H1 (cell line): Measurements from ENCODE around the gene CERS5. TPM values are rescaled to one million over a fixed set of nuclear protein-coding genes. Genes with fewer than 3 reads are reported as not detected.

ENCODE experiments used
- CTCF ChIA-PET: fragments of 300-600 bp; sonication (Branson Sonifier 250); formaldehyde crosslinking; loops from one replicate; lab custom pipeline; 2021; ENCODE audit not compliant: partially characterized antibody; lab: Charles Lee
- POLR2A ChIA-PET: fragments of 300-600 bp; sonication (Branson Sonifier 250); formaldehyde crosslinking; loops from one replicate; lab custom pipeline; 2021; ENCODE audit warnings: inconsistent platforms; ENCODE audit not compliant: partially characterized antibody; lab: Charles Lee
- DNase-seq, 2 experiments: peaks; one replicate each; pipeline versions ENCODE4 v3.0.0 to v3.0.0-alpha.2; 2010 to 2022; ENCODE audit warnings: low spot score in 2 of 2, low read depth in 1 of 2, mixed read lengths in 1 of 2
- FAIRE-seq: peaks from 2 replicates; lab custom pipeline; 2011; peaks lifted over from hg19 to GRCh38; lab: Jason Lieb, UNC
- H2AFZ ChIP-seq: 2 replicates; pipeline ENCODE4 v1.8.1; 2012; ENCODE audit warnings: low read length, inconsistent platforms
- H2AK5ac ChIP-seq: 2 replicates; pipeline ENCODE4 v1.6.1; 2013; ENCODE audit warnings: low read depth, low read length
- H2BK120ac ChIP-seq: replicated peaks from 2 replicates; pipeline ENCODE3; 2013; ENCODE audit warnings: low read depth, low read length, inconsistent platforms
- H2BK12ac ChIP-seq: 2 replicates; pipeline ENCODE4 v1.6.1; 2013; ENCODE audit warnings: low read depth, low read length
- H2BK15ac ChIP-seq: 2 replicates; pipeline ENCODE4 v1.6.1; 2013; ENCODE audit warnings: low read length
- H2BK20ac ChIP-seq: 2 replicates; pipeline ENCODE4 v1.6.1; 2013; ENCODE audit warnings: low read length
- H2BK5ac ChIP-seq: 2 replicates; pipeline ENCODE4 v1.6.1; 2013; ENCODE audit warnings: low read depth, low read length
- H3K14ac ChIP-seq: 2 replicates; pipeline ENCODE4 v1.6.1; 2013; ENCODE audit warnings: inconsistent platforms; ENCODE audit not compliant: insufficient read length
- H3K18ac ChIP-seq: 2 replicates; pipeline ENCODE4 v1.6.1; 2013; ENCODE audit warnings: low read length; ENCODE audit errors: extremely low read depth
- H3K23ac ChIP-seq: 2 replicates; pipeline ENCODE4 v1.6.1; 2013; ENCODE audit warnings: inconsistent platforms; ENCODE audit not compliant: insufficient read length
- H3K23me2 ChIP-seq: 2 replicates; pipeline ENCODE4 v1.6.1; 2013; ENCODE audit warnings: low read depth, low read length
- H3K27ac ChIP-seq: 2 replicates; pipeline ENCODE4 v1.6.1; 2011; ENCODE audit warnings: low read depth, low read length, inconsistent platforms
- H3K27me3 ChIP-seq, 4 experiments: replicated peaks in 1 of 4; 1 replicate in 1 of 4; 2 replicates in 3 of 4; pipeline versions ENCODE4 v1.6.1 to v1.8.1; 2011 to 2013; ENCODE audit warnings: low read length in 3 of 4, mild to moderate bottlenecking in 3 of 4, inconsistent platforms in 2 of 4, mixed read lengths in 2 of 4, moderate library complexity in 1 of 4; ENCODE audit not compliant: control insufficient read depth in 3 of 4, insufficient read depth in 3 of 4; ENCODE audit errors: extremely low read depth in 1 of 4
- H3K36me3 ChIP-seq, 4 experiments: 2 replicates each; pipeline versions ENCODE4 v1.6.1 to v1.8.1; 2011 to 2013; ENCODE audit warnings: mild to moderate bottlenecking in 4 of 4, low read length in 3 of 4, moderate library complexity in 2 of 4, control low read depth in 1 of 4, inconsistent platforms in 1 of 4; ENCODE audit not compliant: insufficient read depth in 4 of 4, control insufficient read depth in 2 of 4
- H3K4ac ChIP-seq: replicated peaks from 2 replicates; pipeline ENCODE3; 2013; ENCODE audit warnings: low read length, low read depth, mixed read lengths, inconsistent platforms; ENCODE audit not compliant: insufficient read length
- H3K4me1 ChIP-seq, 4 experiments: replicated peaks in 1 of 4; 1 replicate in 1 of 4; 2 replicates in 3 of 4; pipeline versions ENCODE4 v1.6.1 to v1.8.1; 2011 to 2013; ENCODE audit warnings: low read length in 3 of 4, inconsistent platforms in 2 of 4, mixed read lengths in 1 of 4; ENCODE audit not compliant: insufficient read depth in 4 of 4, control insufficient read depth in 3 of 4
- H3K4me2 ChIP-seq, 2 experiments: 2 replicates each; pipeline versions ENCODE4 v1.6.1 to v1.8.1; 2011 to 2013; ENCODE audit warnings: low read depth in 2 of 2, low read length in 2 of 2, control low read depth in 1 of 2, inconsistent platforms in 1 of 2, mild to moderate bottlenecking in 1 of 2; ENCODE audit not compliant: insufficient read depth in 1 of 2
- H3K4me3 ChIP-seq, 4 experiments: fragments of 200-600, 300-600 bp in 1 of 4; sonication (generic), shearing (Covaris generic), sonication (Bioruptor Twin) in 1 of 4; 2 replicates each; pipeline versions ENCODE4 v1.5.1 to v1.8.1; 2011 to 2016; ENCODE audit warnings: low read length in 4 of 4, low read depth in 3 of 4, control low read depth in 2 of 4, inconsistent platforms in 2 of 4, mild to moderate bottlenecking in 2 of 4, mixed read lengths in 1 of 4, moderate library complexity in 1 of 4; ENCODE audit not compliant: insufficient read depth in 2 of 4; ENCODE audit errors: extremely low read depth in 1 of 4
- H3K56ac ChIP-seq: replicated peaks from 2 replicates; pipeline ENCODE3; 2013; ENCODE audit warnings: low read depth, mild to moderate bottlenecking, mixed read lengths, low read length, inconsistent platforms; ENCODE audit not compliant: insufficient read length
- H3K79me1 ChIP-seq: 2 replicates; pipeline ENCODE4 v1.6.1; 2013; ENCODE audit warnings: low read depth, low read length, control low read depth
- H3K79me2 ChIP-seq, 2 experiments: 2 replicates each; pipeline versions ENCODE4 v1.6.1 to v1.8.1; 2012 to 2013; ENCODE audit warnings: low read length in 2 of 2, mild to moderate bottlenecking in 2 of 2, inconsistent platforms in 1 of 2; ENCODE audit not compliant: insufficient read depth in 2 of 2, control insufficient read depth in 1 of 2
- H3K9ac ChIP-seq, 4 experiments: replicated peaks in 1 of 4; 1 replicate in 1 of 4; 2 replicates in 3 of 4; pipeline versions ENCODE4 v1.6.1 to v1.8.1; 2011 to 2013; ENCODE audit warnings: low read depth in 3 of 4, low read length in 3 of 4, control low read depth in 2 of 4, mild to moderate bottlenecking in 2 of 4, moderate library complexity in 2 of 4, inconsistent platforms in 1 of 4; ENCODE audit errors: extremely low read depth in 1 of 4
- H3K9me3 ChIP-seq, 2 experiments: 2 replicates each; pipeline versions ENCODE4 v1.6.1 to v1.8.1; 2012 to 2013; ENCODE audit warnings: mild to moderate bottlenecking in 2 of 2, moderate library complexity in 2 of 2, control low read depth in 1 of 2, inconsistent platforms in 1 of 2, low read depth in 1 of 2, low read length in 1 of 2, mixed read lengths in 1 of 2; ENCODE audit not compliant: insufficient read depth in 2 of 2
- H4K20me1 ChIP-seq, 2 experiments: replicated peaks in 1 of 2; 2 replicates each; pipeline versions ENCODE3 to v1.8.1; 2011 to 2013; ENCODE audit warnings: inconsistent platforms in 2 of 2, low read length in 2 of 2, mild to moderate bottlenecking in 1 of 2; ENCODE audit not compliant: insufficient read depth in 2 of 2, control insufficient read depth in 1 of 2
- H4K5ac ChIP-seq: 2 replicates; pipeline ENCODE4 v1.6.1; 2013; ENCODE audit warnings: low read length, low read depth, mixed read lengths, inconsistent platforms; ENCODE audit not compliant: insufficient read length
- H4K8ac ChIP-seq: 2 replicates; pipeline ENCODE4 v1.8.0; 2013; ENCODE audit warnings: mild to moderate bottlenecking, moderate library complexity, low read length, inconsistent platforms; ENCODE audit not compliant: insufficient read depth; ENCODE audit errors: extremely low read depth
- H4K91ac ChIP-seq: replicated peaks from 2 replicates; pipeline ENCODE3; 2013; ENCODE audit warnings: low read length, mixed read lengths, inconsistent platforms; ENCODE audit not compliant: insufficient read length
- CEBPB ChIP-seq: IDR thresholded peaks from 2 replicates; pipeline ENCODE4 v1.6.1; 2012; ENCODE audit warnings: low read depth, low read length
- CHD2 ChIP-seq: IDR thresholded peaks from 2 replicates; pipeline ENCODE4 v1.6.1; 2012; ENCODE audit warnings: low read length, improper control_type of control experiment
- WGBS, 2 experiments: shearing (Covaris generic) in 1 of 2; methylation state at CpG; one replicate each; pipeline versions ENCODE4 v1.1.6 to v1.1.7; 2013 to 2015; ENCODE audit warnings: low lambda C conversion rate in 2 of 2, mixed read lengths in 2 of 2, inconsistent platforms in 1 of 2, low coverage in 1 of 2, missing lambda C conversion rate in 1 of 2; ENCODE audit not compliant: insufficient replicate concordance in 2 of 2, insufficient coverage in 1 of 2, insufficient read length in 1 of 2; ENCODE audit errors: extremely low coverage in 1 of 2, missing lambda C conversion rate in 1 of 2; 5-methylcytosine and 5-hydroxymethylcytosine counted together
- polyA plus RNA-seq, 7 experiments: library from polyadenylated mRNA; depleted of rRNA in 3 of 7; stranded (reverse) in 5 of 7; unstranded in 2 of 7; fragments of >200 nt in 5 of 7; fragments of 200-250 nt in 2 of 7; gene quantifications; 1 replicate in 5 of 7; 2 replicates in 1 of 7; 4 replicates in 1 of 7; pipeline versions ENCODE4 v1.2.1 to v1.2.3, GENCODE V29; 2011 to 2013; ENCODE audit warnings: missing spikeins in 2 of 7, mixed read lengths in 2 of 7
- total RNA-seq: library from RNA; stranded (reverse); fragmentation: NEBNext Ultra II Directional; extraction: Animal tissue kit (Norgen Biotek cat#: 25700); gene quantifications from 2 replicates; pipeline ENCODE4 v1.2.1, GENCODE V29; 2021

Gene CERS5
- total and polyA plus RNA-seq, 2 of the 8 experiments (the other 6 are each of a cell fraction or from before 2014, with no cell fraction given): 69.2 to 119 TPM

DNA sequence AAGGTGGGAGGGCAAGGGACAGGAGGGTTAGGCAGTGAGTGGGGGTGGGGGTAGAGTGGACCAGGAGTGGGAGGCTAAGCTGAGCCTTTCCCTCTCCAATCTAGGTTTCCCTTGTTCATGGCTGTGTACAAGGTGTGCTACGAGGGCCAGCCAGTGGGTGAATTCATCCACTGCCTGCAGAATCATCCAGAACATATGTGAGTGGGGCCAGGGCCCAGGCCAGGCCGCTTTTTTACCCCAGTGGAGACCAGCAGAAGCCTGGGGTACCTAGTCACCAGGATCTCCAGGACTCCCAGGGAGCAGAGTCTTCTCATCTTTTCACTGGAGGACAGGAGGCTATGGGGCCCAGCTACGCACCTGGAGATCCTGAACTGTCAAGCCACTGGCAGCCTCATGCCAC, 57.9 kb downstream of the CERS5 start:
- 0 out of 2 replicates have a peak overlapping the region, but pooled peaks have one; percentile 5 for H2BK5ac ChIP-seq
- ChIA-PET POLR2A (interaction anchor here (1.2 to 27.1 kb wide), 3 partner anchors 16 to 61 kb away, joined by 6 to 457 read pairs (median 15); partner anchors contain the start of genes GPD1 and SMARCD1), CTCF (interaction anchor here (0.5 to 32.9 kb wide), 9 partner anchors 7 to 375 kb away, joined by 3 to 625 read pairs (median 19); partner anchors contain the start of genes CERS5, GPD1 and SMARCD1)
- no peak overlapping the region for H3K4me2 ChIP-seq
- H2BK15ac ChIP-seq: no peak overlapping the region
- no peaks in the 10 kb centered on the region for H3K27me3 ChIP-seq
- H4K20me1 ChIP-seq: peaks cover 0 to 2% of the 10 kb centered on the region in 2 experiments
- H3K9ac ChIP-seq: no peak overlapping the region
- H4K91ac ChIP-seq: no peak overlapping the region
- H2AK5ac ChIP-seq: 0 out of 2 replicates have a peak overlapping the region, but pooled peaks have one; percentile 3
- H3K56ac ChIP-seq: no peak overlapping the region
- no peak overlapping the region for H3K4me3 ChIP-seq
- H4K8ac ChIP-seq: no peak overlapping the region
- no peak overlapping the region for H3K27ac ChIP-seq
- H3K14ac ChIP-seq: no peak overlapping the region
- TF ChIP-seq CEBPB (no peak), CHD2 (no peak)
- peaks cover 0 to 9% of the 10 kb centered on the region in 2 experiments; a peak in 2 of 4 replicates for H3K79me2 ChIP-seq
- H3K9me3 ChIP-seq: no peaks in the 10 kb centered on the region
- FAIRE-seq (no peak), DNase-seq (no peak)
- H4K5ac ChIP-seq: no peak overlapping the region
- no peaks in the 10 kb centered on the region for H3K36me3 ChIP-seq
- no peak overlapping the region for H3K18ac ChIP-seq
- H2BK12ac ChIP-seq: peak overlapping the region; percentile 29; the same call in 1 of the 2 replicates
- no peak overlapping the region for H2BK120ac ChIP-seq
- no peak overlapping the region for H2AFZ ChIP-seq
- 100% methylated on average over 3 of the region's 3 CpGs; no CpG with 5 or more reads in 1 of the 2 experiments for WGBS, 2 experiments
- no peak overlapping the region for H3K4ac ChIP-seq
- H3K23ac ChIP-seq: no peak overlapping the region
- no peak overlapping the region for H2BK20ac ChIP-seq
- peaks cover 10 to 18% (median 12%) of the 10 kb centered on the region in 4 experiments for H3K4me1 ChIP-seq
- no peaks in the 10 kb centered on the region for H3K79me1 ChIP-seq
- peaks cover 8% of the 10 kb centered on the region for H3K23me2 ChIP-seq
